Measurements from ENCODE around the gene ZNF860. TPM values are rescaled to one million over a fixed set of nuclear protein-coding genes. Genes with fewer than 3 reads are reported as not detected.

Gene ZNF860
- total RNA-seq, 3 donors from 2014 or later, result 0.63 to 1.0 (median 0.70) TPM

DNA sequence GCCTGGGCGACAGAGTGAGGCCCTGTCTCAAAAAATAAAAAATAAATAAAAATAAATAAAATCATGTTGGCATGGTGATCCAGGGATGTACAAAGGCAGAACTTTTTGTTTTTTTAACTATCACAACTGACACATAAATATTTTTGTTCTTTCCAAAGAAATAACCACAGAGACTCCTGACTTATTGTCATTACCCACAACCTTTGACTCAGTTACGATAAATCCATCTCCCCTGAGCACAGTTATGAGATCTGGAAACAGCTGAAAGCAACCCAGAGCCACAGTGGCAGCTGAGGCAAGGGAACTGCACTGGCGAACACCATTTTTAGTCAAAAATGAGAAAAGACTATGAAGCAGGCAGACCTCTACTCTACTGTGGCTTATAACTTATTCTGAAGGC lies 24.4 kb upstream of the ZNF860 start:
- TF ChIP-seq, protein P1, sequence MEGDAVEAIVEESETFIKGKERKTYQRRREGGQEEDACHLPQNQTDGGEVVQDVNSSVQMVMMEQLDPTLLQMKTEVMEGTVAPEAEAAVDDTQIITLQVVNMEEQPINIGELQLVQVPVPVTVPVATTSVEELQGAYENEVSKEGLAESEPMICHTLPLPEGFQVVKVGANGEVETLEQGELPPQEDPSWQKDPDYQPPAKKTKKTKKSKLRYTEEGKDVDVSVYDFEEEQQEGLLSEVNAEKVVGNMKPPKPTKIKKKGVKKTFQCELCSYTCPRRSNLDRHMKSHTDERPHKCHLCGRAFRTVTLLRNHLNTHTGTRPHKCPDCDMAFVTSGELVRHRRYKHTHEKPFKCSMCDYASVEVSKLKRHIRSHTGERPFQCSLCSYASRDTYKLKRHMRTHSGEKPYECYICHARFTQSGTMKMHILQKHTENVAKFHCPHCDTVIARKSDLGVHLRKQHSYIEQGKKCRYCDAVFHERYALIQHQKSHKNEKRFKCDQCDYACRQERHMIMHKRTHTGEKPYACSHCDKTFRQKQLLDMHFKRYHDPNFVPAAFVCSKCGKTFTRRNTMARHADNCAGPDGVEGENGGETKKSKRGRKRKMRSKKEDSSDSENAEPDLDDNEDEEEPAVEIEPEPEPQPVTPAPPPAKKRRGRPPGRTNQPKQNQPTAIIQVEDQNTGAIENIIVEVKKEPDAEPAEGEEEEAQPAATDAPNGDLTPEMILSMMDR (IDR thresholded peaks at IDR 0.05), result no peak
- Histone ChIP-seq H3K36me3 (ENCODE audit: low read depth) (no peaks in the 10 kb centered on the region), H3K4me1 (ENCODE audit: low read depth) (no peaks in the 10 kb centered on the region), H3K4me3 (no peak overlapping the region), H3K9me3 (peaks cover 9% of the 10 kb centered on the region)
- no peak for DNase-seq
- ATAC-seq, result no peak
- intact Hi-C loops (cut with DNase I, micrococcal nuclease), result no loop called here

DNA sequence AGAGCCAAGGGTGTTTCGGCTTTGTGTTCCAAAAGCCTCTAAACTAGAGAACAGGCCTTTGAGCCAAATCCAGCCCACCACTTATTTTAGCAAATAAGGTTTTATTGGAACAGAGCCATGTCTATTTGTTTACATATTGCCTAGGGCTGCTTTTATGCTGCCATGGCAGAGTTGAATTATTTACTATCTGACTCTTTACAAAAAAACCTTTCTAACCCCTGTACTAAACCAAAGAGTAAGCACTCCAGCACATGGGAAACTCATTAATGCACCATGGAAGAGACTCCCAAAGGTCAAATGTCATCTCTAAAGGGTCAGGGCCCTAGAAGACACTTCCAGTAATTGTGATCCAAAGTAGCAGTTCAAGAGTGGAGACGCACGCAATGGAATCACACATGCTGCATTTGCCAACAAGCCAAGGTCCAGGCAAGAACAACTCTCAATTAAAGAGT lies 22.8 kb upstream of the ZNF860 start:
- DNase-seq, result no peak
- Histone ChIP-seq H3K4me1 (ENCODE audit: low read depth) (no peaks in the 10 kb centered on the region), H3K36me3 (ENCODE audit: low read depth) (no peaks in the 10 kb centered on the region), H3K9me3 (peaks cover 9% of the 10 kb centered on the region), H3K4me3 (no peak overlapping the region)
- ATAC-seq, result no peak
- TF ChIP-seq, protein P1 (IDR thresholded peaks at IDR 0.05), result no peak
- intact Hi-C loops (cut with DNase I, micrococcal nuclease), result no loop called here

DNA sequence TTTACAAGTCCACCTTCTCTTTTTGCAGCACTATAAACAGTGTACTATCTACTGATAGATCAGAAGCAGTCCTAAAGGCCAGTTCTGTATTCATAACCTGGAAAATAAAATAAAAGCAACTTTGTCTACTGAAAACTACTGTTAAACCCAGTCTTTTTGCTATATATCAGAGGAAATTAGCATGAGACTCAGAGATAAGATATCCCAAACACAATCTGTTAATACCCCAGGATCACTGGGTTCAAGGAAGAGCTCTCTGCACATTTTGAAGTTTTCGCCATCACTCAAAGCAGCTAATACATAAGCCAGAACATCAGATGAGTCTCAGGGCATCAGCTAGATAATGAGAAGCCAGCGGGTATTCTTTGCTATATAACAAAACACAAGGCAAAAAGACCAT lies 22.3 kb upstream of the ZNF860 start:
- intact Hi-C loops (cut with DNase I, micrococcal nuclease), result no loop called here
- H3K4me1 ChIP-seq (ENCODE audit: low read depth), result no peaks in the 10 kb centered on the region
- ATAC-seq, result no peak
- H3K36me3 ChIP-seq (ENCODE audit: low read depth), result no peaks in the 10 kb centered on the region
- H3K9me3 ChIP-seq, result peaks cover 9% of the 10 kb centered on the region
- H3K4me3 ChIP-seq, result no peak overlapping the region
- no peak for DNase-seq
- TF ChIP-seq, protein P1 (IDR thresholded peaks at IDR 0.05), result no peak

DNA sequence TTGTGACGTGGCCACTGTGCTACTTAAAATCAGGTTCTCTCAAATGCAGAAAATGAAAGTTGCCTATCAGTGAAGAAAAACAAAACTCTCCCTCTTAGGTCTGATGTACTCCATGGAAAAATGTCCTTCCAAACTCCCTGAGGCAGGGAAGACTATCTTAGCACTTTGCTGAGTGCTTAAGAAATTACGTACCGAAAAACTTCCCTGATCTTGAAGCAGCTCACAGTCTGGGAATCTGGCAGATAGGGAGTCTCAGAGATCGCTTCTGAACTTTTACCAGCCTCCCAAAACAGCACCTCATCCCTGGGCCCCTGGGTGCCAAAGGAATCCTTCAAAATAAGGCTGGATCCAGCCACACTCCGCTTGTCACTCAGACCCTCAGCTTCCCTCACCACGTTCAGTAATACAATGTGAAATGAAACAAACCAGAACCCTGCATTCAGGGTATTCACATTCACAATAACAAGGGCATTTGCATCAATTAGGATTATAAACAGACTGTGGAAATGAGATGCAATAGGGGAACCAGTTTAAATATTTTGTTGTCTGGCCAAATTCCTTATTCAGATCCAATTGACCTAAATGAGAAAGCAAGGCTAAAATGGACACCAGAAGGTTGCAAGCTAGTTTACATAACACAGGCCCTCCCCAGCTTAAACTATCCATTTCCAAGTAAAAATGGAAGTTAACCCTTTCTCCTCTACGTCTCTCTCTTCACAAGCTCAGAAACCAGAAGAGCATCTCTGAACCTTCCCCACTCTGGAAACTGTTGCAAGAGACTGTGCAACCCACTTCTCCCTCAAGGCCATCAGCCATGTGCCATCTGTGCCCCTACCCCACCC lies 21.4 kb upstream of the ZNF860 start:
- TF ChIP-seq, protein P1 (IDR thresholded peaks at IDR 0.05), result no peak
- no peak for DNase-seq
- no peak overlapping the region for H3K4me3 ChIP-seq
- H3K36me3 ChIP-seq (ENCODE audit: low read depth), result no peaks in the 10 kb centered on the region
- intact Hi-C loops (cut with DNase I, micrococcal nuclease), result no loop called here
- H3K9me3 ChIP-seq, result peaks cover 9% of the 10 kb centered on the region
- no peaks in the 10 kb centered on the region for H3K4me1 ChIP-seq (ENCODE audit: low read depth)
- no peak for ATAC-seq

- H3K9me3 ChIP-seq, result peaks cover 1% of the 10 kb centered on the region
- TF ChIP-seq, protein P1 (IDR thresholded peaks at IDR 0.05), result no peak
- no peaks in the 10 kb centered on the region for H3K4me1 ChIP-seq (ENCODE audit: low read depth)
- no peak overlapping the region for H3K4me3 ChIP-seq
- no peak for DNase-seq
- peak; percentile 25 for ATAC-seq
- intact Hi-C loops (cut with DNase I, micrococcal nuclease), result no loop called here
- H3K36me3 ChIP-seq (ENCODE audit: low read depth), result no peaks in the 10 kb centered on the region
Observed at GRCh38 chr3:31960793-31961431, 20.6 kb upstream of the ZNF860 start.
